PC-3 (cell line): Measurements from ENCODE around the gene ATXN10. TPM values are rescaled to one million over a fixed set of nuclear protein-coding genes. Genes with fewer than 3 reads are reported as not detected.
A peak's percentile ranks its signal among the peaks of the same experiment; 100 is the strongest.

Source experiments
- ATAC-seq: fragments of 200-7000 bp; cut with Tn5 transposase; 2 replicates; pipeline ENCODE4 v1.9.1; 2020; ENCODE audit warnings: mild to moderate bottlenecking, moderate library complexity
- BruUV-seq: library from RNA; stranded (reverse); fragments of 400-500 nt; replicated peaks from 2 replicates; lab custom pipeline; 2021; lab: Mats Ljungman, UMichigan
- CTCF ChIA-PET: fragments of 300-600 bp; sonication (Branson Sonifier 250); formaldehyde crosslinking; loops from one replicate; lab custom pipeline; 2022; ENCODE audit warnings: antibody characterized with exemption; lab: Charles Lee
- POLR2A ChIA-PET: fragments of 300-600 bp; sonication (Branson Sonifier 250); formaldehyde crosslinking; loops from one replicate; lab custom pipeline; 2022; ENCODE audit warnings: antibody characterized with exemption; ENCODE audit not compliant: unreplicated experiment; lab: Charles Lee
- DNase-seq: peaks from one replicate; pipeline ENCODE4 v3.0.0-alpha.2; 2015
- H2AFZ ChIP-seq: fragments of 300-600 bp; sonication (generic); 2 replicates; pipeline ENCODE4 v1.6.0; 2016; ENCODE audit warnings: antibody characterized with exemption, low read length
- H3F3A ChIP-seq: fragments of 300-600 bp; sonication (generic); one replicate; pipeline ENCODE4 v1.6.0; 2017; ENCODE audit warnings: antibody characterized with exemption, low read length, control low read depth, mild to moderate bottlenecking; ENCODE audit not compliant: unreplicated experiment
- H3K27ac ChIP-seq: fragments of 300-600 bp; sonication (generic); 2 replicates; pipeline ENCODE4 v1.5.1; 2016; ENCODE audit warnings: mild to moderate bottlenecking, low read length
- H3K27me3 ChIP-seq: fragments of 300-600 bp; sonication (generic); 2 replicates; pipeline ENCODE4 v1.6.1; 2016; ENCODE audit warnings: low read length, mixed read lengths
- H3K36me3 ChIP-seq: fragments of 300-600 bp; sonication (generic); 2 replicates; pipeline ENCODE4 v1.6.1; 2016; ENCODE audit warnings: low read depth, mixed run types, low read length, mixed read lengths
- H3K4me1 ChIP-seq: fragments of 300-600 bp; sonication (generic); 2 replicates; pipeline ENCODE4 v1.5.1; 2016; ENCODE audit warnings: low read length; ENCODE audit not compliant: insufficient read depth
- H3K4me2 ChIP-seq: fragments of 300-600 bp; sonication (generic); 2 replicates; pipeline ENCODE4 v1.6.0; 2016; ENCODE audit warnings: low read length
- H3K4me3 ChIP-seq: fragments of 300-600 bp; sonication (generic); 2 replicates; pipeline ENCODE4 v1.5.1; 2016; ENCODE audit warnings: mild to moderate bottlenecking, low read length, mixed read lengths
- H3K79me2 ChIP-seq: fragments of 300-600 bp; sonication (generic); 2 replicates; pipeline ENCODE4 v1.6.1; 2017; ENCODE audit warnings: low read length, mixed read lengths
- H3K9ac ChIP-seq: fragments of 300-600 bp; sonication (generic); 2 replicates; pipeline ENCODE4 v1.6.0; 2016; ENCODE audit warnings: mild to moderate bottlenecking, low read length
- H3K9me2 ChIP-seq: fragments of 300-600 bp; sonication (generic); replicated peaks from 2 replicates; pipeline ENCODE4 v1.6.1; 2016; ENCODE audit warnings: mixed run types, low read length, mixed read lengths
- H3K9me3 ChIP-seq: fragments of 300-600 bp; sonication (generic); 2 replicates; pipeline ENCODE4 v1.6.1; 2016; ENCODE audit warnings: low read length, mixed read lengths
- H4K20me1 ChIP-seq: fragments of 300-600 bp; sonication (generic); 2 replicates; pipeline ENCODE4 v1.6.1; 2016; ENCODE audit warnings: low read length, mixed read lengths
- EZH2 ChIP-seq: fragments of 300-600 bp; sonication (generic); IDR thresholded peaks from one replicate; pipeline ENCODE4 v1.6.1; 2017; ENCODE audit warnings: antibody characterized with exemption, mild to moderate bottlenecking, low read length; ENCODE audit not compliant: unreplicated experiment
- EZH2phosphoT487 ChIP-seq: fragments of 300-600 bp; sonication (generic); IDR thresholded peaks from 2 replicates; pipeline ENCODE4 v1.6.1; 2018; ENCODE audit warnings: mild to moderate bottlenecking, antibody characterized with exemption, low read length, borderline replicate concordance
- intact Hi-C: fragments of 100-400 bp; cut with micrococcal nuclease; formaldehyde crosslinking; loops from 2 replicates; pipeline ENCODE4 v1.9.0; 2023
- total RNA-seq: library from RNA; depleted of rRNA; stranded (reverse); fragments of >200 nt; gene quantifications from 2 replicates; pipeline ENCODE4 v1.2.3, GENCODE V29; 2014
- TF ChIP-seq, protein P1 (sequence below): fragments of 300-600 bp; sonication (generic); conservative IDR thresholded peaks from 2 replicates; pipeline ENCODE4 v1.5.1; 2017; ENCODE audit warnings: antibody characterized with exemption, low read depth, mild to moderate bottlenecking, low read length

Gene ATXN10
- total RNA-seq, 1 experiment from 2014 or later, result 40.6 TPM

DNA sequence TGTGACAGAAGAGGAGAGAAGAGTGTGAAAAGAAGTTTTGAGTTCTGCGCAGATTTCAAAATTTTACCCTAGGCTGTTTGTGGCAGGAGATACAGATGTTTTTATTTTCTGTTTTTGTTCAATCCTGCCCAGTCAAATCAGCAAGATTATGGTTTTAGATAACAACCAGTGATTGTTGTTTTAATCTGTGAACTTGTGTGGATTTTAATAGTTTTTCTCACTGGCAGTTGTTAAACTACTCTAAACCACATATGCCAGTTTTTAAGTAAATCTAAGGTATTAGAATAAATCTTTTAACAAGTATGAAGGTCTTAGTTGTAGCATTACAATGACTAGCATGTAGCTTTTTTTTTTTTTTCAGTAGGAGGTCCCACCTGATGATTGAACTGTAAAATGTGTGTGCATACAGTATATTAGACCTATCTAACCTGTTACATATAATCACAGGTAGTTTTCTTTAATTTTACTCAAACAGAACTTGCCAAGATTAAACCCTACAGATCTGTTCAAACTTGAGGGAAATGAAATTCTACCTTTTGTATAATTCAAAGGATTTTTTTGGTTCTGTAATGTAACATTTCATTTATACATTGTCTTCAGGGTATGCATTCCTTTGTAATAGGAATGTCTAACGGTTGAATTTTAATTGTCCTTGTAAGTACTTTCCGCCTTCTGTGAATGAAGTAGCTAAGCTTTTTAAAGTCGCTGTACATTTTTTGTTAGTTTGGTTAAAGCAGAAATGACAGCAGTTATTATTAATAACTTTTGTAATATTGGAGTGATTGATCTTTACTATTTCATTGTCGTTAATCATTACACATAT lies 13.3 kb downstream of the ATXN10 start:
- DNase-seq, result no peak
- Histone ChIP-seq H3K4me2 (no peak overlapping the region), H3K36me3 (no peaks in the 10 kb centered on the region), H3K4me3 (no peak overlapping the region), H3K9me3 (no peaks in the 10 kb centered on the region), H3K79me2 (peaks cover 92% of the 10 kb centered on the region), H3K9me2 (no peaks in the 10 kb centered on the region), H2AFZ (no peak overlapping the region), H3K27ac (peak overlapping the region; percentile 27), H3K9ac (peak overlapping the region; percentile 17; the same call in 1 of the 2 replicates), H3K4me1 (peaks cover 91% of the 10 kb centered on the region), H4K20me1 (no peaks in the 10 kb centered on the region), H3K27me3 (no peaks in the 10 kb centered on the region), H3F3A (peaks cover 5% of the 10 kb centered on the region)
- CTCF ChIA-PET, result no interaction called here
- no peak for ATAC-seq
- POLR2A ChIA-PET, result no interaction called here
- no TSS peak for BruUV-seq
- TF ChIP-seq, protein P1, sequence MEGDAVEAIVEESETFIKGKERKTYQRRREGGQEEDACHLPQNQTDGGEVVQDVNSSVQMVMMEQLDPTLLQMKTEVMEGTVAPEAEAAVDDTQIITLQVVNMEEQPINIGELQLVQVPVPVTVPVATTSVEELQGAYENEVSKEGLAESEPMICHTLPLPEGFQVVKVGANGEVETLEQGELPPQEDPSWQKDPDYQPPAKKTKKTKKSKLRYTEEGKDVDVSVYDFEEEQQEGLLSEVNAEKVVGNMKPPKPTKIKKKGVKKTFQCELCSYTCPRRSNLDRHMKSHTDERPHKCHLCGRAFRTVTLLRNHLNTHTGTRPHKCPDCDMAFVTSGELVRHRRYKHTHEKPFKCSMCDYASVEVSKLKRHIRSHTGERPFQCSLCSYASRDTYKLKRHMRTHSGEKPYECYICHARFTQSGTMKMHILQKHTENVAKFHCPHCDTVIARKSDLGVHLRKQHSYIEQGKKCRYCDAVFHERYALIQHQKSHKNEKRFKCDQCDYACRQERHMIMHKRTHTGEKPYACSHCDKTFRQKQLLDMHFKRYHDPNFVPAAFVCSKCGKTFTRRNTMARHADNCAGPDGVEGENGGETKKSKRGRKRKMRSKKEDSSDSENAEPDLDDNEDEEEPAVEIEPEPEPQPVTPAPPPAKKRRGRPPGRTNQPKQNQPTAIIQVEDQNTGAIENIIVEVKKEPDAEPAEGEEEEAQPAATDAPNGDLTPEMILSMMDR, result no peak
- TF ChIP-seq EZH2, result no peak
- TF ChIP-seq EZH2phosphoT487, result no peak
- intact Hi-C loops, result loop anchor here (10.0 kb wide), 1 partner anchor 120 kb away; no protein-coding TSS in a partner anchor

DNA sequence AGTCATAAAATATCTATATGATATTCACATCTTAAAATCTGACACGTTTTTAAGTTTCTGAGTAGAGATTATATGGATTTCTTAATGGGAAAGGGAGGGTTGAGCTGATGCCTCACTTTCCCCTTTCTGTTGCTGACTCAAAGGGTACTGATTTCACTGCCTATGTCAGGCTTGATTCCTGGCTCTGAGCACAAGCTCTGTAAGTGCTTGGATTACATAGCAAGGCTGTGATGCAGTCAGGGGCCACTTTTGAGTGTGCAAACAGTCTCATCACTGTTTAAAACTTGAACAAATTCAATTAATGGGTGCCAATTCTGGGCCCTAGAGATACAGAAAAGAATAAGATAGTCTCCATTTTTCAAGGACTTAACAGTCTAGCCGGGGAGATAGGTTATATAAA lies 14.4 kb downstream of the ATXN10 start:
- peaks cover 92% of the 10 kb centered on the region for H3K79me2 ChIP-seq
- DNase-seq, result no peak
- H3K4me3 ChIP-seq, result no peak overlapping the region
- ATAC-seq, result no peak
- CTCF ChIA-PET, result no interaction called here
- no peak overlapping the region for H2AFZ ChIP-seq
- H3K4me1 ChIP-seq, result peaks cover 91% of the 10 kb centered on the region
- H4K20me1 ChIP-seq, result no peaks in the 10 kb centered on the region
- H3K36me3 ChIP-seq, result peaks cover 5% of the 10 kb centered on the region
- no TSS peak for BruUV-seq
- no peaks in the 10 kb centered on the region for H3K9me3 ChIP-seq
- H3F3A ChIP-seq, result no peaks in the 10 kb centered on the region
- intact Hi-C loops, result loop anchor here (10.0 kb wide), 1 partner anchor 119 kb away; no protein-coding TSS in a partner anchor
- peak overlapping the region; percentile 23; the same call in 1 of the 2 replicates for H3K27ac ChIP-seq
- POLR2A ChIA-PET, result interaction anchor here (0.6 kb wide), 1 partner anchor 329 kb away, joined by 4 read pairs; no protein-coding TSS in a partner anchor
- no peak overlapping the region for H3K9ac ChIP-seq
- no peak overlapping the region; the same call in 1 of the 2 replicates for H3K4me2 ChIP-seq
- TF ChIP-seq, protein P1, result no peak
- no peak for TF ChIP-seq EZH2
- no peak for TF ChIP-seq EZH2phosphoT487
- no peaks in the 10 kb centered on the region for H3K9me2 ChIP-seq
- no peaks in the 10 kb centered on the region for H3K27me3 ChIP-seq

DNA sequence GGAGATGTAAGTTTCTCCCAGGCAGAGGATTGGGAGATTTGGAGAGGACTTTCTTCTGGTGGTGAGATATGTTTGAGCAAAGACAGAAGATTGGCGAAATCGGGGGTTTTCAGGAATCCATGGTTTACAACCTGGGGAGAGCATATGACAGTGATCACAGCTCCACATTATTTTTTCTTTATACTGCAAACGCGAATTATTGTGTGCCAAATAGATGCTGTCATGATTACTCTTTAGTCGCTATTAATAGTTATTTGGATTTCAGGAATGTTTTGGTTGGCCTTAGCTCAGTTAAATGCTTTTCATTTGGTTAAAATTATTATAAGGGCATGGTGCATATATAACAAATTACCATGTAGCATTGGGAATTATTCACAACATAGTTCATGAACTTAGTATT lies 15.2 kb downstream of the ATXN10 start:
- intact Hi-C loops, result loop anchor here (10.0 kb wide), 1 partner anchor 118 kb away; no protein-coding TSS in a partner anchor
- Histone ChIP-seq H3F3A (no peaks in the 10 kb centered on the region), H3K79me2 (peaks cover 93% of the 10 kb centered on the region), H3K9me2 (no peaks in the 10 kb centered on the region), H4K20me1 (no peaks in the 10 kb centered on the region), H3K9ac (no peak overlapping the region), H3K4me3 (no peak overlapping the region), H3K9me3 (no peaks in the 10 kb centered on the region), H3K36me3 (peaks cover 7% of the 10 kb centered on the region), H3K27me3 (no peaks in the 10 kb centered on the region), H3K4me1 (peaks cover 91% of the 10 kb centered on the region), H3K4me2 (no peak overlapping the region), H3K27ac (no peak overlapping the region), H2AFZ (no peak overlapping the region)
- no peak for ATAC-seq
- TF ChIP-seq EZH2phosphoT487, result no peak
- TF ChIP-seq, protein P1, result no peak
- TF ChIP-seq EZH2, result no peak
- BruUV-seq, result no TSS peak
- POLR2A ChIA-PET, result no interaction called here
- DNase-seq, result no peak
- CTCF ChIA-PET, result no interaction called here
